Activated CD4-positive, alpha-beta T cell treated with anti-CD3 and anti-CD28 coated beads, Interleukin-2, Interleukin-4, amounts not matched to agents 100 ng/mL and 50 ng/mL, durations not matched to agents 16 hours and 8 hours (primary cell): ENCODE results near the gene FLRT1.
A peak's percentile ranks its signal among the peaks of the same experiment; 100 is the strongest.

Experiments used
- DNase-seq: peaks from one replicate; pipeline ENCODE4 v3.0.0-alpha.2; 2020; ENCODE audit warnings: low spot score

The FLRT1 gene

GRCh38 chr11:64035576-64035975 is at the start of gene FLRT1:
FLRT1 (plus strand) TSS chr11:64035931; CDS start chr11:64116268, 80,337 bp downstream.
- DNase-seq: no peak

DNA sequence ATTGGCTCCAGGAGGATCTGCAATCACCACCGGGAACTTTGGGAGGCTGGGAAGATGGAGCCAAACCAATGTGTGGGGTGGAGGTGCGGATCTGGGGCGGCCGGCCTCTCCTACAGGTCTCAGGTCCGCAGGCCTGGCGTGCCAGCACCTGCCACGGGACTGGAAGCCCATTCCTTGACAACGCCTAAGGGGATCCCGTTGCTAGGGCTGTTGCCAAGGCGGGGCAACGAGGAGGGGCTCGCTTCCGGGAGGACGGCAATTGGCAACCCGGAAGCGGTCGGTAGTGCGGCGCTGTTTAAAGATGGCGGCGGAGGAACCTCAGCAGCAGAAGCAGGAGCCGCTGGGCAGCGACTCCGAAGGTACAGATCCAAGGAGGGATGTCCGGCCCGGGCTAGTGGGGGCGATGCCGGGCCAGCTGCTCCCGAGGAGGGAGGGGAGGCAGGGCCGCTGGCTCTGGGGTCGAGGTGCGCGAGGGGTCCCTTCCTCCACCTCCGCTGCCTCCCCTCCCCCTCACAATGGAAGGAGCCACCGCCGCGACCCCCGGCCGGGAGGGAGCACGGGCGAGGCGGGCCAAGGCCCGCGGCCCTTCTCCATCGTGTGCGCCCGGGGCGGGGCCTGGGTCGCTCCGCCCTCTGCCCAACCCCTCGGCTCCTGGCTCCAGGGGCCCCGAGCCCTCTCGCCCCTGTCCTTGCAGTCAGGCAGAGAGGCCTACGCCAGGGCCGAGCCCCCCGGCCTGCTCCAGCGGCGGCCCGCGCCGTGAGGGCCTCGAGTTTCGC is 49.4 kb upstream of the FLRT1 start, which contains the start of gene OTUB1:
Gene OTUB1, plus strand, starts transcription at position 283 of the 776 bp plus-strand sequence. Its CDS starts 19 bp downstream, at position 302.
- peak; percentile 91 for DNase-seq

GRCh38 chr11:63986932-63987513 is 48.7 kb upstream of the FLRT1 start:
- no peak for DNase-seq

GRCh38 chr11:63991558-63991957 is 44.2 kb upstream of the FLRT1 start:
- no peak for DNase-seq

- no peak for DNase-seq
These were observed 42.6 kb upstream of the FLRT1 start for GRCh38 chr11:63993100-63993499.

GRCh38 chr11:63993993-63994392 is 41.7 kb upstream of the FLRT1 start:
- DNase-seq: no peak

DNA sequence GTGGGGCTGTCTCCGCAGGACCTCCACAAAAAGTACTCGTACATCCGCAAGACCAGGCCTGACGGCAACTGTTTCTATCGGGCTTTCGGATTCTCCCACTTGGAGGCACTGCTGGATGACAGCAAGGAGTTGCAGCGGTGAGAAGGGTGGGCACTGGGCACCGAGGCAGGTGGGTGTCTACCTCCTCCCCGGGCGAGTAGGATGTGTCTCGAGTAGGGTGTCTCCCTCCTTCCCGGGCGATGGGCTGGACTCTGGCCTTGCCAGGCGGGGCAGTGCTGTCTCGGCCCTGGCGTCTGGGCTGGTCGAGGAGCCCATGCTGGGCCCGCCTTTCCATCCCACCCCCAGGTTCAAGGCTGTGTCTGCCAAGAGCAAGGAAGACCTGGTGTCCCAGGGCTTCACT is 39.2 kb upstream of the FLRT1 start:
- no peak for DNase-seq

GRCh38 chr11:63997104-63997700 is 38.5 kb upstream of the FLRT1 start:
- DNase-seq: no peak

- no peak for DNase-seq
These were observed 37.9 kb upstream of the FLRT1 start for GRCh38 chr11:63997801-63998337.

- DNase-seq: no peak
These were observed 37.0 kb upstream of the FLRT1 start for GRCh38 chr11:63998558-63999348.

- peak; percentile 43 for DNase-seq
These were observed 36.2 kb upstream of the FLRT1 start for GRCh38 chr11:63999349-64000025.

GRCh38 chr11:64000026-64000739 is 35.5 kb upstream of the FLRT1 start:
- peak; percentile 69 for DNase-seq

DNA sequence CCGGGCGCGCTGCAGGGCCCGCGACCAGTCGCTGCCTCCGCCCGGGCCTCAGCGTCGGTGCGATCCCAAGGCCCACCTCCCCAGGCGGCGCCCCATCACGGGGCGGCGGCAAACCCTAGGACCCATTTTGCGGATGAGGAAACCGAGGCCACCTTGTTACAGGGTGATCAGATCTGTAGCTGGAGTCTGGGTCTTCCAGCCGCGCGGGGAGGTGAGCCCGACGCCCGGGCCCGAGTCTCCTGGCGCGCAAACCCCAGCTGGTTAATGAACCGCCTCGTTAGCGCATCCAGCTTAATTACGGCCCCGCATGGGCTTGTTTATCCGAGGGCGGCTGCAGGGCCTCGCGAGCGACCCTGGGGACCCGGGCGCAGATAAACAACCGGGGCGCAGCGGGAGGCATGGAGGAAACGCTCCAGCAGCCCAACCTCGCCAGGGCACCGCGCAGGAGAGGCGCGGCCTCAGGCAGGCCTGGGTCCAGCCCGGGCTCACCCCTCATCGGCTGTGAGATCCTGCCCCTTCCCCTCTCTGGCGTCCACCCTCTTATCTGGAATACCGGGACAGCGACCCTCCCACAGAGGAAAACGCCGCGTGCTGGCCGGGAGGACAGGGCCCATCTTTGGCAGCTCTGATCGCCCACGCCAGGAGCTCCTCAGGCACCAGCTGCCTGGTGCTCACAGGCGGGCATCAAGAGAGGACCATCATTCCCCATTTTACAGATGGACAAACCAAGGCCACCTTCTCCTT is 34.8 kb upstream of the FLRT1 start:
- no peak for DNase-seq

GRCh38 chr11:64001484-64002420 is 34.0 kb upstream of the FLRT1 start:
- DNase-seq: no peak

DNA sequence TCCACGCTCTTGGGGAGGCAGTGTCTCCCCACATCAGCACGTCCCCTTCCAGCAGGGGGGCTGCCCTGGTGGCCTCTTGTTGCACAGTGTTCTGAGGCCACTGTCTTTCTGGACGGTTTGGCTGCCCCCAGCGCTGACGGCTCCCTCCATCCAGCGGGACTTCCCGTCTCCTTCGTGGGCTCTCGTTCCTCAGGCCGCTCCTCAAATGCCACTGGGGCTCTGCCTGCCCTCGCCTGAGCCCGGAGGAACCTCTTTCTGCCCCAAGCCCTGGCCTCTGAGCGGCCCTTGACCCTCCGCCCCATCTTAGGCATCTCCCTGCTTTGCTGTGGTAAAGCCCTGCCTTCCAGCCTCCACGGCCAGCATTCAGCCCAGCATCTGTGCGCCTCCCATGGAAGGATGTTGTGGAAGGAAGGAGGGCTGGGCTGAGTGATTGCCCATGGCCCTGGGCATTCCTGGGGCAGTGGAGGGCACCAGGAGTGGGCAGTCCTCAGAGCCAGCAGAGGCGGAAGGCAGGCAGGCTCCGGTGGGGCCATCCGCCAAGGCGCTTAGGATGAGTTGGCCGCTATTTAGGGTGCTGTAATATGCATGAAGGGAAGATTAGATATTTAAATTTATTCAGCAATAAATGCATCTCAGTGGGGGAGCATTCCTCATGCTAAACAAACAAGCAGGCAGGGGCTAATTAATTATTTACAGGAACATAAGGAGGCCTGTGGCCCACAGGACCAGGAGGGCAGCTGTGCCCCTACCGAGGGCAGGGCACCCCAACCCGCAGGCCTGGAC is 31.7 kb upstream of the FLRT1 start:
- DNase-seq: no peak

- no peak for DNase-seq
These were observed 31.1 kb upstream of the FLRT1 start for GRCh38 chr11:64004590-64004984.

- DNase-seq: no peak
These were observed 30.0 kb upstream of the FLRT1 start for GRCh38 chr11:64005691-64006090.

- DNase-seq: no peak
These were observed 29.3 kb upstream of the FLRT1 start for GRCh38 chr11:64006398-64006797.
